Karpas-422 (cell line): Measurements from ENCODE around the gene PHGDH. TPM values are rescaled to one million over a fixed set of nuclear protein-coding genes. Genes with fewer than 3 reads are reported as not detected.

Source experiments
- DNase-seq: peaks from one replicate; pipeline ENCODE4 v3.0.0-alpha.2; 2015
- H2AFZ ChIP-seq: fragments of 200-600 bp; sonication (generic); 2 replicates; pipeline ENCODE4 v1.6.1; 2014; ENCODE audit warnings: antibody characterized with exemption, low read length, mixed read lengths
- H3K27ac ChIP-seq: fragments of 200-600 bp; sonication (generic); 2 replicates; pipeline ENCODE4 v1.5.1; 2014; ENCODE audit warnings: mild to moderate bottlenecking, low read length, moderate library complexity
- H3K27me3 ChIP-seq: fragments of 200-600 bp; sonication (generic); 2 replicates; pipeline ENCODE4 v1.6.1; 2014; ENCODE audit warnings: low read length, mixed read lengths
- H3K36me3 ChIP-seq: fragments of 200-600 bp; sonication (generic); 2 replicates; pipeline ENCODE4 v1.6.1; 2014; ENCODE audit warnings: low read length, mixed read lengths; ENCODE audit not compliant: insufficient read depth
- H3K4me1 ChIP-seq: fragments of 200-600 bp; sonication (generic); 2 replicates; pipeline ENCODE4 v1.6.1; 2014; ENCODE audit warnings: mild to moderate bottlenecking, low read length, mixed read lengths
- H3K4me2 ChIP-seq: fragments of 200-600 bp; sonication (generic); 2 replicates; pipeline ENCODE4 v1.6.1; 2014; ENCODE audit warnings: low read length, low read depth, mild to moderate bottlenecking; ENCODE audit not compliant: poor library complexity, severe bottlenecking
- H3K4me3 ChIP-seq: fragments of 200-600 bp; sonication (generic); 2 replicates; pipeline ENCODE4 v1.5.1; 2014; ENCODE audit warnings: mild to moderate bottlenecking, antibody characterized with exemption, low read length, mixed read lengths
- H3K79me2 ChIP-seq: fragments of 200-600 bp; sonication (generic); 2 replicates; pipeline ENCODE4 v1.6.1; 2014; ENCODE audit warnings: mild to moderate bottlenecking, low read length, mixed read lengths
- H3K9ac ChIP-seq: fragments of 200-600 bp; sonication (generic); 2 replicates; pipeline ENCODE4 v1.6.0; 2014; ENCODE audit warnings: low read length
- H3K9me2 ChIP-seq: fragments of 200-600 bp; sonication (generic), shearing (Covaris generic); replicated peaks from 2 replicates; pipeline ENCODE4 v1.6.0; 2014; ENCODE audit warnings: mild to moderate bottlenecking, low read length, moderate library complexity; ENCODE audit not compliant: insufficient read depth
- H3K9me3 ChIP-seq: fragments of 300-700, 200-600 bp; sonication (generic); 2 replicates; pipeline ENCODE4 v1.6.1; 2014; ENCODE audit warnings: low read length, mixed read lengths
- H4K20me1 ChIP-seq: fragments of 200-600 bp; sonication (generic); 2 replicates; pipeline ENCODE4 v1.6.1; 2014; ENCODE audit warnings: mild to moderate bottlenecking, antibody characterized with exemption, low read length, low read depth; ENCODE audit not compliant: insufficient read depth
- total RNA-seq: library from RNA; depleted of rRNA; stranded (reverse); fragments of >200 nt; shearing (Covaris generic); gene quantifications from 2 replicates; pipeline ENCODE4 v1.2.3, GENCODE V29; 2014; ENCODE audit warnings: low replicate concordance

Gene PHGDH
- total RNA-seq, 1 experiment from 2014 or later = 16.3 TPM

DNA sequence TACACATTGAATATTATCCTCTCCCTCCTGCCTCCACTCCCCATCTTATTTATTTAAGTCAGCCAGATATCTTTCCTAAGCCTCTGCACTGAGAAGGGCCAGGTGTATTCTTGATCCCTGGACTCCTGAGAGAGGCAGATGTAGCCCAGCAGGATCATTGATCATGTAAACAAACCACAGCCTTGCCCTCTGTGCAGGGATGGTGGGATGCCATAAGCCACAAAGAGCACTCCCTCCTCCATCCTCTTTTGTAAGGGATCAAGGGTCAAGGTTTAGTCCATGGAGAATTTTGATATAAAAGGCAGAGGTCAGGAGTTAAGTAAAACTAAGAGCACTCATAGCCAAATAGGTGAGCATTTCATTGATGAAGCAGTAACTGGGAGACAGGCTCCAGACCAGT, 17.3 kb downstream of the PHGDH start:
- Histone ChIP-seq H3K4me2 (no peak overlapping the region), H3K27me3 (no peaks in the 10 kb centered on the region), H3K79me2 (no peaks in the 10 kb centered on the region), H3K9me2 (no peaks in the 10 kb centered on the region), H3K4me3 (no peak overlapping the region), H4K20me1 (no peaks in the 10 kb centered on the region), H3K9ac (no peak overlapping the region), H2AFZ (no peak overlapping the region), H3K9me3 (no peaks in the 10 kb centered on the region), H3K4me1 (no peaks in the 10 kb centered on the region), H3K27ac (no peak overlapping the region), H3K36me3 (no peaks in the 10 kb centered on the region)
- no peak for DNase-seq

- Histone ChIP-seq H3K4me1 (no peaks in the 10 kb centered on the region), H3K4me2 (no peak overlapping the region), H2AFZ (no peak overlapping the region), H3K27me3 (no peaks in the 10 kb centered on the region), H3K36me3 (no peaks in the 10 kb centered on the region), H3K9ac (no peak overlapping the region), H3K9me3 (no peaks in the 10 kb centered on the region), H4K20me1 (no peaks in the 10 kb centered on the region), H3K4me3 (no peak overlapping the region), H3K27ac (no peak overlapping the region), H3K9me2 (no peaks in the 10 kb centered on the region), H3K79me2 (no peaks in the 10 kb centered on the region)
- no peak for DNase-seq
Measured at GRCh38 chr1:119731060-119731459, 19.3 kb downstream of the PHGDH start.

- Histone ChIP-seq H3K4me2 (no peak overlapping the region), H3K9me2 (no peaks in the 10 kb centered on the region), H3K27me3 (no peaks in the 10 kb centered on the region), H3K4me1 (no peaks in the 10 kb centered on the region), H4K20me1 (no peaks in the 10 kb centered on the region), H2AFZ (no peak overlapping the region), H3K36me3 (no peaks in the 10 kb centered on the region), H3K79me2 (no peaks in the 10 kb centered on the region), H3K9me3 (no peaks in the 10 kb centered on the region), H3K9ac (no peak overlapping the region), H3K4me3 (no peak overlapping the region), H3K27ac (no peak overlapping the region)
- no peak for DNase-seq
Measured at GRCh38 chr1:119731741-119732430, 20.2 kb downstream of the PHGDH start.

DNA sequence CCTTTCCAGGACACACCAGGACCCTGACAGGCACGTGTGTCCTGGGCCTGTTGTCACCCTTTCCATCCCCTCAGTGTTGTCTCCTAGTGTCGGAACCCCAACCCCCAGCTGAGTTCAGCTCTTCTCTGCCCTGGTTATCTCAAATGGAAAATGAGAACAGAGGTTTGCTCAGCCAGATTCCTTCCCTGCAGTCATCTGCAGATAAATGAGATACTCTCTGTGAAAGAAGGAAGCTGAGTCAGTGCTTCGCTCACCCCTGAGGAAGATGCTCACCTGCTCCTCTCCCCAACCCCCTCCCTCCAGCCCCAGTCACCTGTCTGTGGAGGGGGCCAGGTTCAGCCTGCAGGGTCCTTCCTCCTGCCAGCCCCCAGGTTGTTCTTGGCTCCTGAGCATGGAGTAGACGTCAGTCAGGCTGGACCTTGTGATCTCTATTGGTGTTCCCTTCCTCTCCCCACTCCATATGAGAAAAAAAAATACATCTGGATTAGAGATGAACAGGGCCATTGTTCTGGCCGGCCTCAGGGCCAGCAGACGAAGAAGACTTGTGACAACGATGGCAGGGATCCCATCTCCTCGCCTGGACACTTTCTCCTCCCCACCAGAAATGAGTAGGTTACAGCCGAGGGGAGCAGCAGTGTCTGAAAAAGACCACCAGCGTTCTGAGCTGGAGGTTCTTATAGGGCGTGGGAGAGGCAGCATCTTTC, 20.9 kb downstream of the PHGDH start:
- H3K9me3 ChIP-seq = no peaks in the 10 kb centered on the region
- no peaks in the 10 kb centered on the region for H4K20me1 ChIP-seq
- no peak for DNase-seq
- no peaks in the 10 kb centered on the region for H3K4me1 ChIP-seq
- H3K4me3 ChIP-seq = no peak overlapping the region
- no peak overlapping the region for H3K9ac ChIP-seq
- no peaks in the 10 kb centered on the region for H3K27me3 ChIP-seq
- no peak overlapping the region for H3K4me2 ChIP-seq
- H3K79me2 ChIP-seq = no peaks in the 10 kb centered on the region
- H3K36me3 ChIP-seq = no peaks in the 10 kb centered on the region
- H2AFZ ChIP-seq = no peak overlapping the region
- no peaks in the 10 kb centered on the region for H3K9me2 ChIP-seq
- H3K27ac ChIP-seq = no peak overlapping the region

GRCh38 chr1:119733754-119734153, 22.0 kb downstream of the PHGDH start:
- H3K36me3 ChIP-seq = no peaks in the 10 kb centered on the region
- H3K27ac ChIP-seq = no peak overlapping the region
- H3K4me1 ChIP-seq = no peaks in the 10 kb centered on the region
- H3K9me2 ChIP-seq = no peaks in the 10 kb centered on the region
- no peaks in the 10 kb centered on the region for H4K20me1 ChIP-seq
- no peaks in the 10 kb centered on the region for H3K27me3 ChIP-seq
- H3K4me3 ChIP-seq = no peak overlapping the region
- no peak for DNase-seq
- H3K79me2 ChIP-seq = no peaks in the 10 kb centered on the region
- no peak overlapping the region for H3K9ac ChIP-seq
- no peak overlapping the region for H2AFZ ChIP-seq
- no peaks in the 10 kb centered on the region for H3K9me3 ChIP-seq
- no peak overlapping the region for H3K4me2 ChIP-seq

- no peaks in the 10 kb centered on the region for H3K36me3 ChIP-seq
- no peak overlapping the region for H2AFZ ChIP-seq
- DNase-seq = no peak
- H3K4me3 ChIP-seq = no peak overlapping the region
- H3K9ac ChIP-seq = no peak overlapping the region
- H3K9me3 ChIP-seq = no peaks in the 10 kb centered on the region
- H3K4me1 ChIP-seq = no peaks in the 10 kb centered on the region
- no peaks in the 10 kb centered on the region for H3K79me2 ChIP-seq
- H3K27me3 ChIP-seq = no peaks in the 10 kb centered on the region
- no peaks in the 10 kb centered on the region for H3K9me2 ChIP-seq
- H3K27ac ChIP-seq = no peak overlapping the region
- no peaks in the 10 kb centered on the region for H4K20me1 ChIP-seq
- no peak overlapping the region for H3K4me2 ChIP-seq
Measured at GRCh38 chr1:119735217-119735616, 23.5 kb downstream of the PHGDH start.

GRCh38 chr1:119736649-119737039, 24.9 kb downstream of the PHGDH start:
- Histone ChIP-seq H3K9me2 (no peaks in the 10 kb centered on the region), H3K4me3 (no peak overlapping the region), H2AFZ (no peak overlapping the region), H3K9me3 (no peaks in the 10 kb centered on the region), H3K79me2 (no peaks in the 10 kb centered on the region), H3K4me1 (no peaks in the 10 kb centered on the region), H3K9ac (no peak overlapping the region), H3K36me3 (no peaks in the 10 kb centered on the region), H3K27ac (no peak overlapping the region), H3K27me3 (no peaks in the 10 kb centered on the region), H3K4me2 (no peak overlapping the region), H4K20me1 (no peaks in the 10 kb centered on the region)
- no peak for DNase-seq

- H3K9ac ChIP-seq = no peak overlapping the region
- H3K4me3 ChIP-seq = no peak overlapping the region
- H3K9me3 ChIP-seq = no peaks in the 10 kb centered on the region
- H3K36me3 ChIP-seq = no peaks in the 10 kb centered on the region
- H3K27me3 ChIP-seq = no peaks in the 10 kb centered on the region
- no peaks in the 10 kb centered on the region for H3K4me1 ChIP-seq
- H3K9me2 ChIP-seq = no peaks in the 10 kb centered on the region
- no peaks in the 10 kb centered on the region for H3K79me2 ChIP-seq
- no peaks in the 10 kb centered on the region for H4K20me1 ChIP-seq
- no peak overlapping the region for H3K4me2 ChIP-seq
- no peak overlapping the region for H3K27ac ChIP-seq
- H2AFZ ChIP-seq = no peak overlapping the region
- no peak for DNase-seq
Measured at GRCh38 chr1:119737040-119737682, 25.4 kb downstream of the PHGDH start.
